Hematopoietic multipotent progenitor cell treated with erythropoietin and hydrocortisone succinate and interleukin-3 and kit ligand, for 15 days (in vitro differentiated cells): ENCODE data around the gene NDST4.

Source experiments
- DNase-seq: peaks from one replicate; pipeline ENCODE4 v3.0.0-alpha.2; 2015; ENCODE audit warnings: low spot score

Gene NDST4

DNA sequence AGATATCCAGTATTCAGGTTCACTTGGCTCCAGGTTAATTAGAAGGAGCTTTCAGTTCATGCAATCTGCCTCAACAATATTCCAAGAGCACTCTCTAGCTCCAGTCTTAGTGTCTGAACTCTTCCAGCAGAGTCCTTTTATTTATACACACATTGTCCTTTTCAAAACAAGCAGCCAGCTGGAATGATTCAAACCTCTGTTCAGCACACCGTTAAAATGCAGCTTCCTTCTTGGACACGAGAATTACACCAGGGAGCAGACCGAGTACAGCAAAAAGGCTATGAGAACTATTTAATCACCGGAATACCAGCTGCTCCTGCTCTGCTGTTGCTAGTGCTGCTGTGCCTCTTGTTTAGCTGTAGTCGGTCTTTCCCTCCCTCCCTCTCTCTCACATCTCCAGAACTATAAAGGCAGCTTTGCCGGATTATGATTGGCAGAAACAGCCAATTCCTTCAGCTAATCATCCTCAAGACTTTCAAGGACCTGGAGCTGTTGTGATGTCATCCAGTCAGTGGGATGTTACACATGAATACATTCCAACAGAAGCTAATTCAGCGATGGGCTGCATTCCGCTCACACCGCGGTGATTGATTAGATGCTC, at the start of gene NDST4:
Gene NDST4, minus strand, starts transcription at position 115 of the 601 bp plus-strand sequence. CDS start 36,584 bp downstream, outside the sequence.
- DNase-seq, result no peak

DNA sequence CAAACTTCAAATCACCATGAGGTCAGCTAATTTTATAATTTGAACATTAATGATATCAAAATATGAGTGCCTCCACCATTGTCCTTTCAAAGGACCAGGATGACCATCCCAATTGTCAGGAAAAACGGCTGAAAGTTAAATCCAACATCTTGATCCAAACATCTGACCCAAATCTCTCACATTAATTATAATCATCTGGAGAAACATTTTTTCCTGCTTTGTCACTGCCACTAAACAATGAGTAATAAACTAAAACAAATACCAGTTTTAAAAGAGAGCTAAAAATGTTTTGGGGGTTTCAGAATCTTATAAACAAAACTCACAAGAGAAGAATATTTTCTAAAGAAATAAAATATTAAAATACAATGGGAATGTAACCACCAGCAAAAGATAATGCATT, 45.7 kb upstream of the NDST4 start:
- no peak for DNase-seq

DNA sequence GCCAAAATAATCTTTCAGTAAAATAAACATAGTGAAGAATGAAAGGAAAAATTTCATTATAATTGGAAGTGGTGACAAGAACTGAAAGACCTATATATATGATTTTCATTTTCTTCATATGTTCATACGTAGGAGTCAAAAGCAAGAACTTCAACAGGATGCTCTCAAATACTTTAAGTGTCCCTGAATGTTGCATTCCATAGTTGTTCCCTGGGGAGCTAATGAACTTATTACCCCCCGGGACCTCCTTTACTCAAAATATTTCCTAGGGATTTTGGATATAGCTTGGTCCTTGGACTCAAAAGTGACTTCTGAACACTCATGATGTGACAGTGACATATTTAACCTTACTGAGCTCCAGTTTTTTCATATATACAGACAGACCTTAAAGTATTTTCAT, 44.9 kb upstream of the NDST4 start:
- no peak for DNase-seq

DNA sequence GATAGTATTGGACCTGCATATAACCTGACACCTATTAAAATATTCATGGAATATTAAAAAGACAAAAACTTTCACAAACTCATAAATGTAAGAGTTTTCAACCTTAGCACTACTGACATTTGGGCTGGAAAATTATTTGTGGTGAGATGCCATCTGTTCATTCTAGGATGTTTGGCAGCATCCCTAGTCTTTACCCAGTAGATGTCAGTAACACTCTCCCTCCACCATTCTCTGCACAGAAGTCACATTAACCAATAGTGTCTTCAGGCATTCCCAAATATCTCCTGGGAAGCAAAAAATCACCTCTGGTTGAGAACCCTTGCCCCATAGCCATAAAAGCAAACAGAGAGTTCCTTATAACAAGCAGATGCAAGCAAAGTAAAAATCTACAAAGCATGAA, 41.4 kb upstream of the NDST4 start:
- DNase-seq, result no peak

DNA sequence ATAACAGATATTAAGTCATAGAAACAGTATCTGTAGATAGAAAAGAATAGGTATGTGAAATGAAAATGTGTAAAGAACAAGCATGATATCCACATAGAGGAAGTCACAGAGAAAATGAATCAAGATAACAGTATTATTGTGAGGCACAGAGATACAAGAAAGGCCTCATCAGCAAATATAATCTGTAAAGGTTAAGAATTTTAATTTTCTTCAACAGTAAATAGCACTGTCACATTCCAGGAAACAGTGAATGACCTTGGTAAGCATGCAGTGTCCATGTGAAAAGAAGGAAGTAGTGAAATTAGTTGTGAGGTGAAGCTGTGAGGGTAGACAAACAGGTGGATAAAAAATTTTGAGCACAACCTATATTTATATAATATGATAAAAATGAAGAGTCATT, 39.5 kb upstream of the NDST4 start:
- no peak for DNase-seq

DNA sequence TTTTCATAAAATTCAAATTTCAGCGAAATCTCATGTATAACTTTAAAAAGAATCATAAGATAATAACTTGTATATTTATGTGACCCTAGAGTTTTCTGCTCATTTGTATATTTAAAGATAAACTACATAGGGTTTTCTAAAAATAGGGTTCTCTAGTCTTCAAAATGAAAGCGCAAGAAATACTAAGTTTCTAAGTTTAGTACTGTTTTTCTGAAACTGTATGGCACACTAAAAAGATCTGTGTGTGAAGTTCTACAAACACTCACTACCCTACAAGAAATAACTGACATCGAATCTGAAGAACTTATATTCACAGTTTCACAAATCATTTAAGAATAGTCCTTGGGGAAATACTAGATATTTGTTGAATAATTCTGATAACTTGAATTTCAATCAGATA, 38.7 kb upstream of the NDST4 start:
- DNase-seq, result no peak

DNA sequence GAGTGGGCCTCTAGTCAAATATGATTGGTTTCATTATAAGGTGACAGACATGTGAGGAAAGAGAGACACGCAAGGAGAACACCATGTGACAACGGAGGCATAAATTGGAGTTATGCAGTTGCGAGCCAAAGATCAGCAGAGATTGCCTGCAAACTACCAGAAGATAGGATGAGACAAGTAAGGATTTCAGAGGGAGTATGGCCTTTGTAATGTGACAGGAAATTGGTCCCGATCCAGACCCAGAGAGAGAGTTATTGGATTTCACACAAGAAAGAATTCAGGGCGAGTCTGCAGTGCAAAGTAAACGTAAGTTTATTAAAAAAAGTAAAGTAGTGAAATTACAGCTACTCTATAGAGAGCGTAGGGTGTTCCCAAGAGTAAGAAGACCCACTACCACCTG, 35.7 kb upstream of the NDST4 start:
- no peak for DNase-seq

DNA sequence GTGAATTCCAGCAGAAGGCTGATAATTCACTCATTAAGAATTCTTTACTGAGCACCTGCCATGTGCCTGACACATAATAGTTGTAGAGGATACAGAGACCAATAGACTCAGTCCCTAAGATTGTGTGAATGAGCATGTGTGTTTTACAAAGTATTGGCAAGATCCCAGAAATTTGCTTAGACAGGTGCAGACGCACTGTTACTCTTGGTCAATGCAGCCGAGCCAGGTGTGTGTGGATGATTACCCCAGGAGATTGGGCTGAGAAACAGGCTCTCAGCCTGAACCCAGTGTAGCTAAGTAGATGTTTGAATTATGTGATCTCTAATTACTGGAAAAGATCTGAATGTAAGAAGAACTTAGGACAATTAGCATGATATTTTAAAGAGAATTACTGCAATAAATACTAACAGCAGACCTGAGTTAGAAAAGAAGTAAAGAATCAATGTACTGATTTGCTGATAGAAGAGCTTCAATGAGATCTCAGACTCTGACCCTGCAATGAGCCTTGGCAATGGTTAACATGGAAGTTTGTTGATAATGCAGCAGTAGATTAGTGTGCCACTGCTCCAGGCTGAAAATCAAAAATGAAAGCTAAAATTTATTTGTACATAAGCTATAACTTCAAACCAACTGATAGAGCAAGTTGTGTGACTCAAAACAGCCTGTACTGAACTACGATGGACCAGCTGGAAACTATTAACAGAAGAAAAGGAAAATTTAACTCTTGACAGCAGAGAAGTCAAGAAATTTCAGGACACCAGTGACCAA, 32.2 kb upstream of the NDST4 start:
- no peak for DNase-seq

DNA sequence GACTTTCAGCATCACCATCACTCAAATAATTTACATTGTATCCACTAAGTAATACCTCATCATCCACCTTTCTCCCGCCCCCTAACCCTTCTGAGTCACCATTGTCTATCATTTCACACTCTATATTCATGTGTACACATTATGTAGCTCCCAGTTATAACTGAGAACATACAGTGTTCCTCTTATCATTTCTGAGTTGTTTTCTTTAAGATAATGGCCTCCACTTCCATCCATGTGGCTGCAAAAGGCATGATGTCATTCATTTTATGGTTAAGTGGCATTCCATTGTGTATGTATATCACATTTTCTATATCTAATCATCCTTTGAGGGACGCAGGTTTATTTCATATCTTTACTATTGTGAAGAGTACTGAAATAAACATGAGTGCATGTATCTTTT, 14.6 kb upstream of the NDST4 start:
- no peak for DNase-seq

DNA sequence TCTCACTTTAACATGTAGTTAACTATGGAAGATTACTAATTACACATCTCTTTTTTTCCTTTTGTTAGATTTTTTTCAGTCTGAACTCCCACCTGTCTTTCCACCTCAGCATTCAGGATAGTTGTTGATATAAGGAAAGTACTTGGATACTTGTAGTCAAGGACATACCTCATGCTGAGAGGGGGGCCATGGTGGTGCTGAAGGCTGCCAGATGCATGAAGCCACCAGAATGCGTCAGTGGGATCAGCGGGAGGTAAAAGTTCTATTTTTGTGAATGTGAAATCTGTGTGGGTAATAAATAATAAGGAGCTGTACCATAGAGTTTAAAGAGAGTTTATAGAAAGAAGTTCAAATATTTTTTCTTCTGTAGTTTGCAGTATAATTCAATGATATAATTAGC, 13.1 kb upstream of the NDST4 start:
- no peak for DNase-seq

DNA sequence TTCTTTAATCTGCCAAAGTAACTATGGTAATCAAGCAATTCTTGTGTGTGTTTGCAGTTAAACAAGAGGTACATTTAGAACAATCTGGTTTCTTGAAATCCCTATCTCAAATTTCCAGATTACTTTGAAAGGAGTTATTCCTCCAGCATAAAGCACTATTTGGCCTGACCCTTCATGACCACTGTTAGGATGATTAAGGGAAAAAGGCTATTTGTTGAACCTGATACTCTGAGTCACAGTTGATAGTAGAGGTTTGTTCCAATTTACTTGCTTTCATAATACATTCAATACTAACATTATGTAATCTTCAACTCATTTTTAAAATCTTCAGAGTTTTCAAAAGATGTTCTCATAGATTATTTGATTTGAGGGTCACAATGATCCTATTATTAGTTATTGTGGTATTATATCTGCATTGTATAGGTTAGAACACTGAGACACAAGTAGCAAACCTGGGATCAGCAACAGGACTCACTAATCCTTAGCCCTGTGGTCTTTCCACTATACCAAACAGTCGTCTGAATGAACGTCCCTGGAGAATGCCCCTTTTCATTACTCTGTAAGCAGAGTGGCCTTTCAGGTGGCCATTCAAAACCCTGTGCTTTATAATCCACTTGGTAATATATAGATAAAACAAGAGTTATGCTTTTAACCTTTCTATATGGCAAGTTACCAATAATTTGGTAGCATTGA, 8.1 kb upstream of the NDST4 start:
- DNase-seq, result no peak

DNA sequence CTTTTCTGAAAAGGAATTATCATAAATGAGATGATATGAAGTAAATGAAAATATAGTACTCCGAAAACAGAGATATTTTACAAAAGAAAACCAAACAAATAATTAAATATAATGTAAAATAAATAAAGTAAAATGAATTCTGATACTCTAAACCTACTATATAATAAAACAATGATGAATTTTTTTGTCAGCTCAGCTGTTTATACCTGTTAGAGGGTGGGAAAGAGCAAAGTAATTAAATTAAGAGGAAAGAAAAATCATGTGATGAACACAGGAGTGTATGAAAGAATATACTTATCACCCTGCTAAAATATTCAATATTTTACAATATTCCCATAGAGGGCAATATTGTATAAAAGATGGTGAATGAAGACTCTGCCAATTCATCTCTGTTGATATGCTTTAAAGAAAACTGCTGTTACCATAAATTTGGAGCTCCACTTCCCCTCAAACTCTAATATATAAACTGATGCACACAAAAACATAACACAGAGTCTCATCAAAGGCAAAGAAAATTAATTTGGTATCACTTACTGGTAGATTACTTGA, 6.5 kb upstream of the NDST4 start:
- DNase-seq, result no peak

DNA sequence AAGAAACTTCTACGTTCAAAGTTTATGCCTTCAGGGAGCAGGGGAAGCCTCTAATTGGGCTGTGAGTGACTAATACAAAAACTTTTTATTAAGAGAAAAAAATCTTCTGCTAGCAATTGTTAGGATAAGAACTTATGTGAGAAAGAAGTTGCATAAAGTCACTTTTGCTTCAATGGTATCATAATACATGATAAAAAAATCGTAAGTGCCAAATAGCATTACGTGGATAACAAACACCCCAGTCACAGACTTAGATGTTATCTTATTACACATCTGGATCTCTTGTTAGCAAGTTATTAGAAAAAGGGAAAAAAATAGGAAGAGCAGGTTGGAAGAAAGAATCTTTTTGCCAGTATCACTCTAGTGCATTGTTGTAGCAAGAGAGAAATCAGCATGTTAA, 4.2 kb upstream of the NDST4 start:
- no peak for DNase-seq

DNA sequence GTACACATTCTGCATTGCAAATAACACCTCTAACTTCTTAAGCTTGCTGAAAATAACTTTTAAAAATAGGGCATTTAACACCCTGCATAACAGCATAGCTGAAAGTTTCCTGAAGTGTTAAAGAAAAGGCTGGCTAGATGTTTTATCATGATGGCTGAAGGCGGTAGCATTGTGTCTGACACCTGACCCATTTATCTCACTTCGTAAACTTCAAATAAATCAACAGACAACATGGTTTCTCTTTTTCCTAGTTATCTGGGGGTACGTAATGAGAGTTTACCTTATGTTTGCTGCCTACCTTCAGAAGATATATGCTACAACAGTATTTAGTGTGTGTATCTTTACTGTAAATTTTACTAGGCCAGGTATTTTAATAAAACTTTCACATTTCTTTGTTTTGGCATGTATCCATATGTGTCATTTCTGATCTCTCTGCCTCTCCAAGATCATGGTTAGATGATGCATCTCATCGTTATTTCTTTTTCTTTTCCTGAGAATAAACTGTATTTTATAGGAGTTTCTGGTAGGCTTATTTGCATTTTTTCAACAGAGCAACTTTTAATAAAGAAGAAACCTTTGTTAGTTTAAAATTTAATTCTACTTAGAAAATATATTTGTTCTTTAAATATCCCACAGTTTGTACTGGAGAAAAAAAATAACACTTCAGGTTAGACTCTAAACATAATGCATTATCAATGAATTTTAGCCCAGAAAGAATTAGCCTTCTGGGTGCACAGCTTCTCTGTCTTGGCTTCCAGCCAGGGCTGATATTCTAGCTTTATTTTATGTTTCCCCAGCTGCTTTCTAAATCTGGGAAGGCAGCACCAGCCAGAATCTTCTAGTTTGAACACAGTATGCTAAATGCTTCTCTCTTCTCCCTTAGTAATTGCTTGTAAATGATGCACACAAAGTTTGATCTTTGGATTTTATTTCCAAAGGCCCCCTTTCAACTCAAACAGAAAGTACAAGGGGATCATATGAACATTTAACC, 2.9 kb downstream of the NDST4 start:
- DNase-seq, result no peak

DNA sequence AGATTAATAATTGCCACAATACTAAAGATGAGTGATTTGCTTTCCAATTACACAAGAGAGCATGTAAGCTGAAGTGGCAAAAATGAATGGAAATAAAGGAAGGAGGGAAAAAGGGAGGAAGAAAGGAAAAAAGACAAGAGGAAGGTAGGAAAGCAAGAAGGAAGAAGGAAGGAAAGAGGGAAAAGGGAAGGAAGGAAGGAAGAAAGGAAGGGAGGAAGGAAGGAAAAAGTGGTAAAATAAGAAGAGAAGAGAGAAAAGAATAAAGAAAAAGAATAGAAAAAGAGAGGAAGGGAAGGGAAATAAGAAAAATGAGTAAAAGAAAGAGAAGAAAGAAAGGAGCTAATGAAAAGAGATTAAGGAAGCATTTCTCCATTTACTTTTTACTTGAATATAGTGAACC, 4.6 kb downstream of the NDST4 start:
- no peak for DNase-seq

DNA sequence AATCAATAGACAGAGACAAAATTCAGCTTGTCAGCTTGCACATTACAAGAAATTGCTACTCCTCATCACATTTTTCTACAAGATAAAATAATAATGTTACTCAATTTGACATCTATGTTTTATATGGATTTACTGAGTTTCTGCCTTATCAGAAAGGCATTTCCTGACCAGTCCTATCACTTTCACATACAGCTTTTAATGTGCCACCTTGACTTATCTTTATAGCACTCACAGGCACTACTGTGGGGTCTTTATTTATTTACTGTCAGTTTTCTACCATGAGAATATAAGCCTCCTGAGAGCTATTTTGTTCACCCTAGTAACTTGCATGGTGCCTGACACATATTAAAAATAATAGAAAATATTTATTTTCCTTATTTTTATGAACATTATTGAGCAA, 6.0 kb downstream of the NDST4 start:
- DNase-seq, result no peak

DNA sequence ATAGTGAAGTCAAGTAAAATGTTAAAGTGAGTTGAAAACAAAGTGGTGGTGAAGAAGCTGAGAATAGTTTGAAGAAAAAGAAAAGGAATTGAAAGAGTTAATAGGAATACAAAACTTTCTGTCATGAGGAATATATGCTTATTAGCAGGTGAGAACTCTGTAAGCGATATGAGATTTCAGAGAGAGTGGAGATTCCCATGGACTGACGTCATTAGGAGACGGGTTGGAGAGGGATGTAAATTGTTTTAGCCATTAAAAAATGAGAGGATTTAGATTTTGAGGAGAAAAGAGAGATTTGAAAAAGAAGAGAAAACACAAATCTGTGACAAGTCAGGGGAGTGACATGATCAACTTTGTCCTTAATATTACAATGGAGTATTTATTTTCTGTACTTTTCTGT, 11.7 kb downstream of the NDST4 start:
- no peak for DNase-seq

DNA sequence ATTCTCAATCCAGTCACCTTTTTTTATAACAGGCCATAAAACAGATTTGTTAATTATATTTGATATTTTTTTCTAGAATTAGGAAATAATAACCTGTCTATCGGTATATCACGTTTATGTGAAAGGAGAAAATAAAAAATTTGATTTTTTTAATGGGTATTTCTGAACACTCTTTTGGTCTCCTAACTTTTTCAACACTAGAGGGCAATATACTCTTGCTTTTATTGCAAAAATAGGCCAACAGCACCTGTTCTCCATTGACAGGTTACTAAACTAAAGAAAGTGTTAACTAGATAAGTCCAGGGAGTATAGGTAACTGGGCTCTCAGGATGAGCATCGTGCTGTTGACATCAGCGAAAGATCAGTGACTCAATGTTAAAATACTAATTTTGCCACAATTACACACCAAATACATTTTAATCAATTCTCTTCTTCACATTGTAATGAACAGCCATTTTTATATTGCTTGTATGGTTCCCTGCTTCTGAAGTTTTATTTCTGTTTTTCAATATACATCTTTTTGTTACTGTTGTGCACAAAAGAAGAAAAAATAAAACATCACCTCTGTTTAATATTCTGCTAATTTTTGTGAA, 22.8 kb downstream of the NDST4 start:
- DNase-seq, result no peak

DNA sequence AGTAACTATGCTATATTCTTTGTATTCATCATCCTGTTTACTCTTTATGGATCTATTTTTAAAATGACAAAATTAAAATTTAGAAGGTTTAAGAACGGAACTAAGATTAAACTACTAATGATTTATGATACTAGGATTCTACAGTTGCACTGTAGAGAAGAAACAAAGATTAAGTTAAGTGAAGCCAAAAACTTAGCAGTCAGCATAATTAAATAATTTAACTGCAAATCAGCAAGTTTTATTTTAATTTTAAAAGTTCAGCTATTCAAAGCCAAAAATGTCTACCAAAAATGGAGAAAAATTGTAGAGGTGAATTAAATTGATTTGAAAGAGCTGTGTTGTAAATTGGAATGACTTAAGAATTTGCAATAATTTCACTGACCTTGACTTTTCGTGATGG, 30.8 kb downstream of the NDST4 start:
- DNase-seq, result no peak

DNA sequence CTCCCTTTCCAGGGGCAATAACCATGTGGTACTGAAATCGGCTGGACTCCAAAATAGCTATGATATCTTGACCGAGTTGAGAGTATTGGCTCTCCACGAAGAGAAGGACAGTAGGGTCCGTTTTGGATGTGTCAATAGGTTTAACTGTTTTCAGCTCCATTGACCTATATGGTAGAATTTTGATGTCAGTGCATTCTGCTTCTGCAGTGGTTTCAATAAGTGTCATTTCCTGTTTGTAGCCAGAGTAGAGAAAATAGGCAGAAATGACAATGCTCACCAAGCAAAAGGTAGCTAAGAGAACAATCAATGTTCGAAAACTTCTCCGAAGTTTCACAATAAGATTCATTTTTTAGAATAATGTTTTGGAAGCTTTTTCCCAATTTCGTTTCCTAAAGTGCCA, 36.7 kb downstream of the NDST4 start:
- DNase-seq, result no peak

DNA sequence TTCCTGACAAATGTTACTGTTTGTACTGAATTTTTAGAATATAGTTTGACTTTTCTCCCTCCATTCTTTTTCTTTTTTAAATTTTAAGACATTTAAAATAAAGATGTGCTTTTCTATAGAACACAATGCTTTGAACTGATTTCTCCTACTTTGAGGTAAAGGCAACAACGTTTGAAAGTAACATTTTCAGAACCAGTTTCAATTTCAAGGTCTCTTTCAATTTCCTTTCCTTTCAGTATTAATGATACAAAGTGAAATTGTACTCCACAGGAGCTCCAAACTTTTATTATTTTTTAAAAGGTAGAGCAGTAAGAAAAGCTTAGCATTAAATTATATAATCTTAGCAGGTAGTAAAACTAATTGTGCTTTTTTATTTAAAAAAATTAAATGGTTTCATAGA, 54.9 kb downstream of the NDST4 start:
- DNase-seq, result no peak

DNA sequence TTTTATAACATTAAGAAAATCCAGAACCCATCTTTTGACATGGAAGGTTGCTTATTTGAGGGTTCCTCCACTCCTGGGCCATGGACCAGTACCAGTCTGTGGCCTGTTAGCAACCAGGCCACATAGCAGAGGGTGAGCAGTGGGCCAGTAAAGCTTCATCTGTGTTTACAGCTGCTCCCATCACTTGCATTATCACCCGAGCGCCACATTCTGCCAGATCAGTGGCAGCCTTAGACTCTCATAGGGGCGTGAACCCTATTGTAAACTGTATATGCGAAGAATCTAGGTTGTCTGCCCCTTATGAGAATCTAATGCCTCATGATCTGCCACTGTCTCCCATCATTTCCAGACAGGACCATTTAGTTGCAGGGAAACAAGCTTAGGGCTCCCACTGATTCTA, 58.6 kb downstream of the NDST4 start:
- DNase-seq, result no peak
